ENCODE measurements around the gene NEAT1.

NEAT1 gene

GRCh38 chr11:65390099-65390941 is 32.3 kb upstream of the NEAT1 start:
- DNase-seq = no peak

GRCh38 chr11:65390996-65391395 is 31.6 kb upstream of the NEAT1 start:
- DNase-seq = no peak

GRCh38 chr11:65392186-65392829 is 30.3 kb upstream of the NEAT1 start:
- DNase-seq = no peak

GRCh38 chr11:65392899-65393298 is 29.7 kb upstream of the NEAT1 start:
- no peak for DNase-seq

- DNase-seq = no peak
Measured at GRCh38 chr11:65393513-65394079, 29.0 kb upstream of the NEAT1 start.

GRCh38 chr11:65394125-65394536 is 28.5 kb upstream of the NEAT1 start:
- DNase-seq = no peak

GRCh38 chr11:65395961-65396530 is 26.6 kb upstream of the NEAT1 start:
- DNase-seq = no peak

- no peak for DNase-seq
Measured at GRCh38 chr11:65396769-65397745, 25.5 kb upstream of the NEAT1 start.

GRCh38 chr11:65398362-65398910 is 24.2 kb upstream of the NEAT1 start:
- no peak for DNase-seq

GRCh38 chr11:65399249-65399648 is 23.3 kb upstream of the NEAT1 start:
- DNase-seq = no peak

- no peak for DNase-seq
Measured at GRCh38 chr11:65399845-65400244, 22.8 kb upstream of the NEAT1 start.

- no peak for DNase-seq
Measured at GRCh38 chr11:65400307-65401072, 22.1 kb upstream of the NEAT1 start.

GRCh38 chr11:65401073-65401802 is 21.4 kb upstream of the NEAT1 start:
- DNase-seq = no peak

GRCh38 chr11:65401803-65402248 is 20.8 kb upstream of the NEAT1 start:
- no peak for DNase-seq

- no peak for DNase-seq
Measured at GRCh38 chr11:65402790-65403189, 19.8 kb upstream of the NEAT1 start.

GRCh38 chr11:65403607-65404121 is 18.9 kb upstream of the NEAT1 start:
- DNase-seq = no peak

GRCh38 chr11:65404210-65404609 is 18.4 kb upstream of the NEAT1 start:
- DNase-seq = no peak

- DNase-seq = no peak
Measured at GRCh38 chr11:65404638-65405339, 17.8 kb upstream of the NEAT1 start.

- no peak for DNase-seq
Measured at GRCh38 chr11:65410936-65411680, 11.5 kb upstream of the NEAT1 start.
